NAMALWA (cell line): ENCODE measurements around the gene SERTAD2.

Experiments
- DNase-seq: peaks from one replicate; pipeline ENCODE4 v3.0.0-alpha.2; 2015; ENCODE audit warnings: low spot score

The SERTAD2 gene

DNA sequence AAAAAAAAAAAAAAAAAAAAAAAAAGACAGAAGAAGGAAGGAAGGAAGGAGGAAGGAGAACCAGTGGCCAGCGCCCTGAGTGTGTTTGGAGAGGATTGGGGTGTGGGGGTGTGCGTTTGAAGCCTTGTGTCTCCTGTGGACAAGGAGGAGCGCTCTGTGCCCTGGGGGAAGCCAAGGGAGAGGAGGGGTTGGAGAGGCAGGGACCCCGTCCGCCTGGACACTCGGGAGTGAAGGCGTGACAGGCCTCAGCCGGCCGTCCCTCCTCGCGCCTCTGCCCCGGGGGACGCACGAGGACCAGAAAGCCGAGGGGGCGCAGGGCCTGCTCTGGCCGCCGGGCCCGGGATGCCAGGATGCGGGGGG is 44.9 kb downstream of the SERTAD2 start:
- no peak for DNase-seq

GRCh38 chr2:64607381-64608304 is 46.1 kb downstream of the SERTAD2 start:
- DNase-seq = no peak

- DNase-seq = peak; percentile 74
These were observed 47.0 kb downstream of the SERTAD2 start for GRCh38 chr2:64606479-64607363.

DNA sequence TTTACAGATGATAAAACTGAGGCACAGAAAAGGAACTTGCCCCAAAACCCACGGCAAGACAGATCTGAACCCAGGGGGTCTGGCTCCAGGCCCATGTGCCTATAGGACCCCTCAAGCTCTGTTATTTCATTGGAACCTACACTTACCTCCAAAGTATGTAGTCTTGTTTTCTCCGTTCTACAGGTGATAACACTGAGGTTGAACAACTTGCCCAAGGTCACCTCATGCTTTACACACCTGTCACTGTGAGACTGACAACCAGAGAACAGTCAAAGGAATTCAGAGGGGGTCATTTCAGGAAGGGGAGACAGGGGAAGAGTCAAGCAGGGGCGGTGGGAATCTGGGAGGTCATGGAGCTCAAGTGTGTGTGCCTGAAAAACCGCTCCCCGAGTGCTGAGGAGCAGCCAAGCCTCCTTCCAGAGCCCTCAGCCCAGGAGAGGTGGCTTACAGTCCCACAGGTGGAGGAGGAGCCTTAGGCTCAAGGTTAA is 47.7 kb downstream of the SERTAD2 start:
- DNase-seq = no peak

- DNase-seq = no peak
These were observed 48.7 kb downstream of the SERTAD2 start for GRCh38 chr2:64605026-64605471.

DNA sequence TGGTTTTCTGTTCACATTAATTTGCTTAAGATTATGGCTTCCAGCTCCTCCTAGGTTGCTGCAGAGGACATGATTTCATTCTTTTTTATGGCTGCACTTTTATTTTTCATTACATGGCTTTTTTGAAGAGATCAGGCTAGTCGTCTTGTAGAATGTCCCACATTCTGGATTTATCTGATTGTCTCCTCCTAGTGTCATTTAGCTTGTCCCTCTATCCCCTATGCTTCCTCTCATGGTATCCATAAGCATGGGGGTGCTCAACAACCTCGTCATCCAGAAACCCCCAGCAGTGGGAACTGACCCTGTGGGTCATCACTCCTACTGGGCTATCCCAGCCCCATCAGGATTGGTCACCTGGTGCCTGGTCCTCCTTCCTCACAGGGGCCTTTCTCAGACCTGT is 49.6 kb downstream of the SERTAD2 start:
- no peak for DNase-seq

- no peak for DNase-seq
These were observed 51.3 kb downstream of the SERTAD2 start for GRCh38 chr2:64602436-64602835.

- no peak for DNase-seq
These were observed 51.8 kb downstream of the SERTAD2 start for GRCh38 chr2:64601785-64602391.

- DNase-seq = no peak
These were observed 52.5 kb downstream of the SERTAD2 start for GRCh38 chr2:64601034-64601754.

- no peak for DNase-seq
These were observed 54.2 kb downstream of the SERTAD2 start for GRCh38 chr2:64599469-64599868.

DNA sequence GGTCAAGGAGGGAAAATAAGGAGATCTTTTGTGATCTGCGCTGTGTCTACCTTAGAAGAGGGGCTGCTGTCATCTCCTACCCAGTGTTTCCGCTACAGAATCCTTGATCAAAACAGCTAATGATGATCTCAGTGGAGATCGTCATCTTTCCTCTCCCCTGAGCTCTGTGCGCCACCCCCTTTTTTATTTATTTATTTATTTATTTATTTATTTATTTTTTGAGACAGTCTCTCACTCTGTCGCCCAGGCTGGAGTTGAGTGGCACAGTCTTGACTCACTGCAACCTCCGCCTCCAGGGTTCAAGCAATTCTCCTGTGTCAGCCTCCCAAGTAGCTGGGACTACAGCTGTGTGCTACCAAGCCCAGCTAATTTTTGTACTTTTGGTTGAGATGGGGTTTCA is 55.5 kb downstream of the SERTAD2 start:
- no peak for DNase-seq

- no peak for DNase-seq
These were observed 58.1 kb downstream of the SERTAD2 start for GRCh38 chr2:64595397-64596176.

GRCh38 chr2:64594226-64594989 is 59.3 kb downstream of the SERTAD2 start:
- no peak for DNase-seq

GRCh38 chr2:64593035-64593655 is 60.6 kb downstream of the SERTAD2 start:
- no peak for DNase-seq

GRCh38 chr2:64591188-64591587 is 62.5 kb downstream of the SERTAD2 start:
- no peak for DNase-seq

GRCh38 chr2:64587561-64587960 is 66.2 kb downstream of the SERTAD2 start:
- DNase-seq = no peak

DNA sequence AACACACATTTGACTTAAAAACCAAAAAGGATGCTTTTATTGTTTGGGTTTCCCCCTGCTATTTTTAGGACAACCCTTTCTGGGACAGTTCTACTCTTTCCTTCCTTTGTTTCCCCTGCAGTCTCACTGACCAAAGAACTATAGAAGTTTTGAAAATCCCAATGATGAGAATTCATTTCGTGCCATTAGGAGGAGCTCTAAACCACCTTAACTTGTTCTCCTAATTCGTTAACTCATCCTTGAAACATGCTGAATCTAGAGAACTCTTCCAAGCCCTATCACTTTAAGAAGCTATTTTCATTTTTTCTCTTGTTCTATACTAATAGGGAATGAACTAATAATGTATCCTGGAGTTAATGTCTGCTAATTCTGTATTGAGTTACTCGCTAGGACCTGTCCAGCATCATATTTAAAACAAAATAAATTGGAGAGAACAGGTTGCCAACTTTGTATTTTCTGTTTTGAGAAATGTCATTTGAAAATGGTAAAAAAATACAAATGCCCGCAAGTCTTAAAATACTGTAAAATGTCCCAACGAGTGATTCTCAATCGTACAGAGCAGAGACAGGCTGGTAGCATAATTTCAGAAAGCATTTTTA is 66.7 kb downstream of the SERTAD2 start:
- peak; percentile 69 for DNase-seq

DNA sequence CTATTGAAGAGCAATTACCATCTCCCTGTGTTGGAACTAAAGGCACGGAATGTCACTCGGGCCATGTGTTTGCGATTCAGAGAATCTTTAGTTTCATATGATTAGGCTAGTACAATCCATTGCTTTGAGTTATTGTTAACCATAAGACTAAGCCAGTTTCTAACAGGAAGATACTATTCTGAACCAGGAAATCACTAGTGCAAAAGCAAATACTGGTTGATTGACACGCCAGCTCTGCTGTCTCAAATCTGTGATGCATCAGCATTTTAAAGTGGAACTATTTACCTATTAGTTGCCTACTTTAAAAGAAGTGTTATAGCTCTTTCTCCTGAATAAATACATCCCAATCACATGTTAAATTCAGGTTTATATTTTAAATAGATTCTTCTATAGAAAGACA is 67.7 kb downstream of the SERTAD2 start:
- no peak for DNase-seq

DNA sequence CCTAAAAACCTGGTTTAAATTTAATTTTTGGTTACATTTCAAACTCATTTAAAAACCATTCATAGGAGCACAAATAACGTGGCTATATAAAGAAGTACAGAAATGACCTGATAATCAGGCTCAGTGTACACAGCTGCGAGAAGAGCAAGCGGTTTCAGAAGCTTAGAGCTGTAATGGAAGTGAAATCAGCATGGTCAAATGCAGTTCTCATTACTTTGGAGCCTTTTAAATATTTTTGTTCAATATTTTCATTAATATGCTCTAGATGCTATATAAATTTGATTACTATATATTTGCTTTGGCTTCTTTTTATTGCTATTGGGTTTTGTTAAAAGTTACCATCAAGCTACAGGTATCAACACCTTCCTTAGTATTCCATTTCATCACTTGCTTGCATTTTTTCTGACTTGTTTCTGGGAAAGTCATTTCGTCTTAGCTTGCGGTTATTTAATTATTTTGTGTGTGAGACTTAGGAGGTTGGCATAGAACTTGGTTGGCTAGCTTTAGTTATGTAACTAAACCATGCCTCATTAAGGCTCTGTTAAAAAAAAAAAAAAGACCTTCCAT is 70.9 kb downstream of the SERTAD2 start:
- no peak for DNase-seq
